ENCODE measurements around the gene TMPO. TPM values are rescaled to one million over a fixed set of nuclear protein-coding genes. Genes with fewer than 3 reads are reported as not detected.

Gene TMPO
- total RNA-seq, 1 donor from 2014 or later, result 103 TPM

- no peaks in the 10 kb centered on the region for H3K36me3 ChIP-seq
- H3K27me3 ChIP-seq, result no peaks in the 10 kb centered on the region
- H3K4me3 ChIP-seq, result no peak overlapping the region
- TF ChIP-seq CTCF (IDR thresholded peaks at IDR 0.05) (no peak), POLR2AphosphoS5 (IDR thresholded peaks at IDR 0.05; ENCODE audit: insufficient read depth in 1 of 2, low read depth in 1 of 2) (peak in 1 of 2 donors; percentile 25), POLR2A (IDR thresholded peaks at IDR 0.05) (no peak)
- H3K9me3 ChIP-seq, result no peaks in the 10 kb centered on the region
- H3K4me1 ChIP-seq, result no peaks in the 10 kb centered on the region
- no peak overlapping the region for H3K27ac ChIP-seq
- no peak for DNase-seq (ENCODE audit: extremely low spot score in 2 of 2)
- intact Hi-C loops (cut with DNase I), result no loop called here
These were observed 63.4 kb downstream of the TMPO start for GRCh38 chr12:98578821-98579220.

- H3K4me3 ChIP-seq, result no peak overlapping the region
- intact Hi-C loops (cut with DNase I), result no loop called here
- no peaks in the 10 kb centered on the region for H3K36me3 ChIP-seq
- TF ChIP-seq POLR2A (IDR thresholded peaks at IDR 0.05) (no peak), CTCF (IDR thresholded peaks at IDR 0.05) (no peak), POLR2AphosphoS5 (IDR thresholded peaks at IDR 0.05; ENCODE audit: insufficient read depth in 1 of 2, low read depth in 1 of 2) (no peak)
- no peaks in the 10 kb centered on the region for H3K4me1 ChIP-seq
- H3K27ac ChIP-seq, result no peak overlapping the region
- no peaks in the 10 kb centered on the region for H3K9me3 ChIP-seq
- no peaks in the 10 kb centered on the region for H3K27me3 ChIP-seq
- no peak for DNase-seq (ENCODE audit: extremely low spot score in 2 of 2)
These were observed 64.0 kb downstream of the TMPO start for GRCh38 chr12:98579347-98579746.

- no peak overlapping the region for H3K27ac ChIP-seq
- TF ChIP-seq CTCF (IDR thresholded peaks at IDR 0.05), result no peak
- TF ChIP-seq POLR2AphosphoS5 (IDR thresholded peaks at IDR 0.05; ENCODE audit: insufficient read depth in 1 of 2, low read depth in 1 of 2), result no peak
- no peak for TF ChIP-seq POLR2A (IDR thresholded peaks at IDR 0.05)
- H3K4me3 ChIP-seq, result no peak overlapping the region
- intact Hi-C loops (cut with DNase I), result no loop called here
- no peaks in the 10 kb centered on the region for H3K27me3 ChIP-seq
- DNase-seq (ENCODE audit: extremely low spot score in 2 of 2), result no peak
- H3K4me1 ChIP-seq, result no peaks in the 10 kb centered on the region
- no peaks in the 10 kb centered on the region for H3K36me3 ChIP-seq
- H3K9me3 ChIP-seq, result no peaks in the 10 kb centered on the region
These were observed 64.4 kb downstream of the TMPO start for GRCh38 chr12:98579835-98580234.

GRCh38 chr12:98580695-98581094 is 65.3 kb downstream of the TMPO start:
- no peak for TF ChIP-seq POLR2A (IDR thresholded peaks at IDR 0.05)
- TF ChIP-seq CTCF (IDR thresholded peaks at IDR 0.05), result no peak
- no peak for TF ChIP-seq POLR2AphosphoS5 (IDR thresholded peaks at IDR 0.05; ENCODE audit: insufficient read depth in 1 of 2, low read depth in 1 of 2)
- no peak for DNase-seq (ENCODE audit: extremely low spot score in 2 of 2)
- H3K36me3 ChIP-seq, result no peaks in the 10 kb centered on the region
- H3K27ac ChIP-seq, result no peak overlapping the region
- H3K4me1 ChIP-seq, result no peaks in the 10 kb centered on the region
- no peaks in the 10 kb centered on the region for H3K9me3 ChIP-seq
- no peaks in the 10 kb centered on the region for H3K27me3 ChIP-seq
- intact Hi-C loops (cut with DNase I), result no loop called here
- no peak overlapping the region for H3K4me3 ChIP-seq

GRCh38 chr12:98581101-98581500 is 65.7 kb downstream of the TMPO start:
- H3K36me3 ChIP-seq, result no peaks in the 10 kb centered on the region
- intact Hi-C loops (cut with DNase I), result no loop called here
- H3K9me3 ChIP-seq, result no peaks in the 10 kb centered on the region
- H3K4me3 ChIP-seq, result no peak overlapping the region
- H3K27ac ChIP-seq, result no peak overlapping the region
- TF ChIP-seq POLR2A (IDR thresholded peaks at IDR 0.05) (no peak), CTCF (IDR thresholded peaks at IDR 0.05) (no peak), POLR2AphosphoS5 (IDR thresholded peaks at IDR 0.05; ENCODE audit: insufficient read depth in 1 of 2, low read depth in 1 of 2) (no peak)
- DNase-seq (ENCODE audit: extremely low spot score in 2 of 2), result no peak
- H3K27me3 ChIP-seq, result no peaks in the 10 kb centered on the region
- no peaks in the 10 kb centered on the region for H3K4me1 ChIP-seq

Data from vagina (tissue), 2 donors.